Activated CD4-positive, alpha-beta memory T cell treated with anti-CD3 and anti-CD28 coated beads, Interleukin-2, amount 10 ng/mL, durations not matched to agents 7 days and 5 days (primary cell): ENCODE data around the gene MYOD1. TPM values are rescaled to one million over a fixed set of nuclear protein-coding genes. Genes with fewer than 3 reads are reported as not detected.

ENCODE experiments used
- CTCF ChIA-PET: fragments of 350-600 bp; sonication (Branson Sonifier 250); formaldehyde crosslinking; loops from one replicate; lab custom pipeline; 2021; ENCODE audit warnings: antibody characterized with exemption, inconsistent platforms; lab: Charles Lee
- POLR2A ChIA-PET: fragments of 350-600 bp; sonication (Branson Sonifier 250); formaldehyde crosslinking; loops from one replicate; lab custom pipeline; 2021; ENCODE audit warnings: antibody characterized with exemption; lab: Charles Lee
- DNase-seq: peaks from one replicate; pipeline ENCODE4 v3.0.0-alpha.2; 2020
- H3K27ac Mint-ChIP-seq: one replicate; pipeline ENCODE4 v1.8.0; 2021; ENCODE audit warnings: mild to moderate bottlenecking, mixed read lengths
- H3K27me3 Mint-ChIP-seq: one replicate; pipeline ENCODE4 v1.8.0; 2021; ENCODE audit warnings: mixed read lengths
- H3K36me3 Mint-ChIP-seq: one replicate; pipeline ENCODE4 v1.8.0; 2021; ENCODE audit warnings: low read depth, mixed read lengths
- H3K4me1 Mint-ChIP-seq: one replicate; pipeline ENCODE4 v1.8.0; 2021; ENCODE audit warnings: mixed read lengths
- H3K4me3 Mint-ChIP-seq: one replicate; pipeline ENCODE4 v1.8.0; 2021; ENCODE audit warnings: mild to moderate bottlenecking, mixed read lengths
- H3K9me3 Mint-ChIP-seq: one replicate; pipeline ENCODE4 v1.8.0; 2021; ENCODE audit warnings: mixed read lengths
- total RNA-seq, 2 experiments: library from RNA; stranded (reverse); gene quantifications; one replicate each; pipeline ENCODE4 v1.2.3, GENCODE V29; 2021

Gene MYOD1
- total RNA-seq, 2 experiments from 2014 or later, result not detected

DNA sequence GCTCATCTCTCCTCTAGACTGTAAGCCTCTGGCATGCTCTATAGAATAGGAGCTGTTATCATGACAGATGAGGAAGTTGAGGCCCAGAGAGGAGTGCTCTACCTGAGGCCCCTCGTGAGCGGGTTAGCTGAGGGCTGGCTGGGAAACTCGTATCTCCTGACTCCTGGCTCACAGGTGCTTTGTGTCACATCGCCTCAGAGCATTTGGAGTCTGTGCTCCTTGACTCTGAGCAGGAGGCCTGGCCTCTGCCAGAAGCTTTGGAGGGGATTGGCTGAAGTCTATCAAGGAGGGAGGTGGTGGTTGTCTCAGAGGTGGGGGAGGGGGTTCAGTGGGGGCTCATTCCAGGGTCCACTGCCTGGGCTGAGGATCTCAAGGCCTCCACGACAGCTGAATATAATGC is 22.6 kb downstream of the MYOD1 start:
- no peak overlapping the region for H3K4me3 Mint-ChIP-seq
- no peaks in the 10 kb centered on the region for H3K36me3 Mint-ChIP-seq
- H3K27ac Mint-ChIP-seq, result no peak overlapping the region
- POLR2A ChIA-PET, result no interaction called here
- H3K27me3 Mint-ChIP-seq, result peaks cover 9% of the 10 kb centered on the region
- H3K9me3 Mint-ChIP-seq, result no peaks in the 10 kb centered on the region
- no peaks in the 10 kb centered on the region for H3K4me1 Mint-ChIP-seq
- CTCF ChIA-PET, result no interaction called here
- no peak for DNase-seq

GRCh38 chr11:17743026-17743807 is 23.8 kb downstream of the MYOD1 start:
- H3K4me1 Mint-ChIP-seq, result no peaks in the 10 kb centered on the region
- CTCF ChIA-PET, result no interaction called here
- POLR2A ChIA-PET, result no interaction called here
- H3K9me3 Mint-ChIP-seq, result no peaks in the 10 kb centered on the region
- no peak for DNase-seq
- no peaks in the 10 kb centered on the region for H3K36me3 Mint-ChIP-seq
- H3K27me3 Mint-ChIP-seq, result peaks cover 3% of the 10 kb centered on the region
- no peak overlapping the region for H3K4me3 Mint-ChIP-seq
- H3K27ac Mint-ChIP-seq, result no peak overlapping the region

- Mint-ChIP-seq H3K4me1 (no peaks in the 10 kb centered on the region), H3K27ac (no peak overlapping the region), H3K27me3 (no peaks in the 10 kb centered on the region), H3K4me3 (no peak overlapping the region), H3K36me3 (no peaks in the 10 kb centered on the region), H3K9me3 (no peaks in the 10 kb centered on the region)
- POLR2A ChIA-PET, result no interaction called here
- DNase-seq, result no peak
- CTCF ChIA-PET, result no interaction called here
Observed at GRCh38 chr11:17743808-17744119, 24.4 kb downstream of the MYOD1 start.

- H3K4me3 Mint-ChIP-seq, result no peak overlapping the region
- H3K9me3 Mint-ChIP-seq, result no peaks in the 10 kb centered on the region
- DNase-seq, result no peak
- no peak overlapping the region for H3K27ac Mint-ChIP-seq
- CTCF ChIA-PET, result no interaction called here
- no peaks in the 10 kb centered on the region for H3K4me1 Mint-ChIP-seq
- POLR2A ChIA-PET, result no interaction called here
- no peaks in the 10 kb centered on the region for H3K36me3 Mint-ChIP-seq
- no peaks in the 10 kb centered on the region for H3K27me3 Mint-ChIP-seq
Observed at GRCh38 chr11:17744151-17744940, 25.0 kb downstream of the MYOD1 start.

- CTCF ChIA-PET, result no interaction called here
- no peaks in the 10 kb centered on the region for H3K36me3 Mint-ChIP-seq
Observed at GRCh38 chr11:17745023-17745772, 25.8 kb downstream of the MYOD1 start.

DNA sequence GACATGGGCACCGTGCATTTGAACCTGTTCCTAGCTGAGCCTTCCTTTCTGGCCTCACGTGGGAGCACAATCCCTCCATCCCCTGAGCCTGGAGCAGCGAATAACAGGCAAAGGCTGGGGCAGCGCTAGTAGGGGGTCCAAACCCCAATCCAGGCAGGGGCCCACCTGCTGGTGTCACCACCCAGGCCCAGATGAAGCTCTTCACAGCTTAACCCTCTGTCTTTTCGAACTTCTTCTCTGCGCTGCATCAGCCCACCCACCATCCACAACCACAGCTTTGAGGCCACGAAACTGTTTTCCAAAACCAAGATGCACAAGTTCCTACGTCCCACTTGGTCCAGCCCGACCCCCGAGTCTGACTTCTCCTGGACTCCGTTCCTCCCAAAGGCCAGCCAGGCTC is 26.7 kb downstream of the MYOD1 start:
- Mint-ChIP-seq H3K36me3 (no peaks in the 10 kb centered on the region), H3K4me3 (no peak overlapping the region), H3K4me1 (no peaks in the 10 kb centered on the region), H3K9me3 (no peaks in the 10 kb centered on the region), H3K27me3 (no peaks in the 10 kb centered on the region), H3K27ac (no peak overlapping the region)
- CTCF ChIA-PET, result no interaction called here
- POLR2A ChIA-PET, result no interaction called here
- no peak for DNase-seq

More at GRCh38 chr11:17745023-17745772, 25.8 kb downstream of the MYOD1 start:
- DNase-seq, result no peak
- H3K9me3 Mint-ChIP-seq, result no peaks in the 10 kb centered on the region
- H3K4me1 Mint-ChIP-seq, result no peaks in the 10 kb centered on the region
- POLR2A ChIA-PET, result no interaction called here
- no peak overlapping the region for H3K27ac Mint-ChIP-seq
- no peaks in the 10 kb centered on the region for H3K27me3 Mint-ChIP-seq
- H3K4me3 Mint-ChIP-seq, result no peak overlapping the region

GRCh38 chr11:17747131-17747955 is 28.0 kb downstream of the MYOD1 start:
- no peak overlapping the region for H3K4me3 Mint-ChIP-seq
- no peak for DNase-seq
- CTCF ChIA-PET, result no interaction called here

DNA sequence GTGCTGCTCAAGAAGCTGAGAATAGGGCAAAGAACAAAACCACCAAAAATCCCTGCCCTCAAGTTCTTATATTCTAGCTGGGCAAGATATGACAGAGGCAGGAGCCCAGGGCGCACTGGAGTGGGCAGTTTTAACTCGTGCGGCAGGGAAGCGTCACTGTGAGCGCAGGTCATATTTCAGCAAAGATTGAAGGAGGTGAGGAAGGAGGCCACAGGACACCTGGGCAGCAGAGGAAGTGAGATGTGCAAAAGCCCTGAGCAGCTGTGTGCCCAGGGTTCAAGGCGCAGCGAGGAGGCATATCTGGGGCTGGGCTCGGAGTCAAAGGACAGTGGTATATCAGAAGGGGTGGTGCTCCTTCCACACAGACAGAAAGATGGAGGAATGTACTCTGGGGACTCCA is 28.7 kb downstream of the MYOD1 start:
- CTCF ChIA-PET, result interaction anchor here (0.9 kb wide), 1 partner anchor 17 kb away, joined by 3 read pairs; no protein-coding TSS in a partner anchor
- Mint-ChIP-seq H3K4me3 (no peak overlapping the region), H3K9me3 (no peaks in the 10 kb centered on the region), H3K27ac (no peak overlapping the region), H3K36me3 (no peaks in the 10 kb centered on the region), H3K27me3 (no peaks in the 10 kb centered on the region), H3K4me1 (no peaks in the 10 kb centered on the region)
- POLR2A ChIA-PET, result no interaction called here
- no peak for DNase-seq

More at GRCh38 chr11:17747131-17747955, 28.0 kb downstream of the MYOD1 start:
- POLR2A ChIA-PET, result no interaction called here
- Mint-ChIP-seq H3K36me3 (no peaks in the 10 kb centered on the region), H3K4me1 (no peaks in the 10 kb centered on the region), H3K27me3 (no peaks in the 10 kb centered on the region), H3K9me3 (no peaks in the 10 kb centered on the region), H3K27ac (no peak overlapping the region)

GRCh38 chr11:17748761-17749721 is 29.7 kb downstream of the MYOD1 start:
- H3K36me3 Mint-ChIP-seq, result no peaks in the 10 kb centered on the region
- CTCF ChIA-PET, result interaction anchor here (0.9 kb wide), 1 partner anchor 18 kb away, joined by 3 read pairs; no protein-coding TSS in a partner anchor
- no peaks in the 10 kb centered on the region for H3K27me3 Mint-ChIP-seq

DNA sequence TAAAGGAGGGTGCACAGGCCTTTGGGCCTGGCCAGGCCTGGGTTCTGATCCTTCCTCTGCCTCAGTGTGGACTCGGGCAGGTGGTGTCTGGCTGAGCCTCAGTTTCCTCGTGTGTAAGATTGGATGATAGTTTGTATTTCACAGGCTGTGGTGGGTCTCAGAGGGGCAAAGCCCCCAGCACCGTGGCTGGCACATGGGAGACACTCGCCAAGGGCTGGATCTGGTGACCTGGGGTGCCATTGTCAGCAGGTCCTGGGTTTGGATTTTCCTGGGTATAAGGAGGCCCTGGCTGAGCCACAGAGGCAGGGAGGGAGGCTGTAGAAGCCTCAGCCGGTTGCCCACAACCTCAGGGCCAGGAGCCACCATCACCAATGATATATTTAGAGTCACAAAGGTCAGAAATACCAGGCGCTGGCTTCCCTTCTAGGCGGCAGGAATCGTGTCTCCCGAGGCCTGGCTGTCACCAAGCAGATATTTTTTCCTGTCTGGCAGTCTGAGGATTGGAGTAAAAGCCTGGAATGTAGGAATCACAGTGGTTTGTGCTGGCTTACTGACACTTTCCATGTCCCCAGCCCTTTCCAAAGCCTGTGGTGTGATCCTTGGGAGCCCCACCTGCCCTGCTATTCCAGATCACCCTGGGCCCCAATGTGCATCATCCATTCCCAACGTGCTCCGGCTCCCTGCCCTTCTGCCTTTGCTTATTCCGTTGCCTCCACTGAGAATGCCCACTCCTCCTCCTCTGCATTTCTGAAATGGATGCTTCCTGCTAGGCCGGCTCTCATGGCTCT is 30.8 kb downstream of the MYOD1 start:
- CTCF ChIA-PET, result no interaction called here
- H3K36me3 Mint-ChIP-seq, result no peaks in the 10 kb centered on the region
- DNase-seq, result no peak
- no peaks in the 10 kb centered on the region for H3K4me1 Mint-ChIP-seq
- H3K27ac Mint-ChIP-seq, result no peak overlapping the region
- no peak overlapping the region for H3K4me3 Mint-ChIP-seq
- POLR2A ChIA-PET, result no interaction called here
- H3K9me3 Mint-ChIP-seq, result no peaks in the 10 kb centered on the region
- peaks cover 2% of the 10 kb centered on the region for H3K27me3 Mint-ChIP-seq

More at GRCh38 chr11:17748761-17749721, 29.7 kb downstream of the MYOD1 start:
- no peak overlapping the region for H3K27ac Mint-ChIP-seq
- no peaks in the 10 kb centered on the region for H3K9me3 Mint-ChIP-seq
- POLR2A ChIA-PET, result no interaction called here
- no peak for DNase-seq
- H3K4me1 Mint-ChIP-seq, result no peaks in the 10 kb centered on the region
- no peak overlapping the region for H3K4me3 Mint-ChIP-seq

- ChIA-PET CTCF (no interaction called here), POLR2A (no interaction called here)
- H3K36me3 Mint-ChIP-seq, result no peaks in the 10 kb centered on the region
- H3K9me3 Mint-ChIP-seq, result no peaks in the 10 kb centered on the region
- no peak overlapping the region for H3K27ac Mint-ChIP-seq
- H3K4me1 Mint-ChIP-seq, result no peaks in the 10 kb centered on the region
- no peak for DNase-seq
- no peak overlapping the region for H3K4me3 Mint-ChIP-seq
- peaks cover 2% of the 10 kb centered on the region for H3K27me3 Mint-ChIP-seq
Observed at GRCh38 chr11:17750801-17751165, 31.4 kb downstream of the MYOD1 start.
